Stimulated activated CD4-positive, alpha-beta T cell treated with anti-CD3 and anti-CD28 coated beads, Interleukin-2, amount 100 ng/mL, for 48 hours (primary cell): Measurements from ENCODE around the gene IRX6.

Experiments used
- DNase-seq, 2 donors: peaks; one replicate each; pipeline ENCODE4 v3.0.0-alpha.2; 2020

Gene IRX6

GRCh38 chr16:55324285-55325079, 479 bp downstream of the IRX6 start:
- no peak for DNase-seq

DNA sequence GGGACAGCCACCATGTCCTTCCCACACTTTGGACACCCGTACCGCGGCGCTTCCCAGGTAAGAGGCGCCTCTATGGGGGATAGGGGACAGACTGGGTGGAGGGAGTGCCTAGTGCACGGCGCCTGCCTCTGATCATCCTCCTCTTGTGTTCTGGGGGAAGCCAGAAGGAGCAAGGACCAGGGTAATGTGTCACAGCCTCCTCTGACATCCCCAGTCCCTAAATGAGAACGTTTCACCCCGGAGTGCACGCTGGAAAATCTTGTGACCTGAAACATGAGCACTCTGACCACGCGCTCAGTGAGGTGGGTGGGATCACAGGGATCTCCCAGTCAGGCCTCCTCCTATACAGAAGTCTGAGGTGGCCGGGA, 1.1 kb downstream of the IRX6 start:
- DNase-seq = no peak

- no peak for DNase-seq
These were observed 1.6 kb downstream of the IRX6 start for GRCh38 chr16:55325458-55326109.

DNA sequence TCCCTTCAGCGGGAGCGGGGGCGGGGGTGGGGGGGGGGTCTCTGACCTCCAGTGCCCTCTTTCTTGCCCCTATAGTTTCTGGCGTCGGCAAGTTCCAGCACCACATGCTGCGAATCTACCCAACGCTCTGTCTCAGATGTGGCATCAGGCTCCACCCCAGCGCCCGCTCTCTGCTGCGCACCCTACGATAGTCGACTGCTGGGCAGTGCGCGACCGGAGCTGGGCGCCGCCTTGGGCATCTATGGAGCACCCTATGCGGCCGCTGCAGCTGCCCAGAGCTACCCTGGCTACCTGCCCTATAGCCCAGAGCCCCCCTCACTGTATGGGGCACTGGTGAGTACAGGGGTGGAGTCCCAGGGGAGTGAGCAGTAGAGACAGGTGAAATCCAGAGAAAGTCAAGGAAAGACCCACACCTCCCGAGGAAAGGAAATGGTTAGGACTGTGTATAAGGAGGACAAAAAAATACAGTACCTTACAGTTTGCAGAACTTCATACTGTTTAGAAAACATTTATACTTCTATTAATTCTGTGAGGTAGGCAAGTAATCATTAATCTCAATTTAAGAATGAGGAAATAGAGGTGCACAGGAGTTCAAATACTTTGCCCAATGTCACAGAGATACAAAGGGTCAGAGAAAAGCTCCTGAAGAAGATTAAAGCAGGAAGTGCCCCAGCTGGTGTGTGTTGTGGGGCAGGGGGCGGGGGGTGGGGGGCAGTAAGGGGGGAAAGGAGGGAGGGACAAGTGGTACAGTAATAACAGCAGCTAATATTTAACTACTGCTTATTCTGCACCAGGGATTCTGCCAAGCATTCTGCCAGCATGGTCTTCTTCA, 2.5 kb downstream of the IRX6 start:
- DNase-seq = no peak

DNA sequence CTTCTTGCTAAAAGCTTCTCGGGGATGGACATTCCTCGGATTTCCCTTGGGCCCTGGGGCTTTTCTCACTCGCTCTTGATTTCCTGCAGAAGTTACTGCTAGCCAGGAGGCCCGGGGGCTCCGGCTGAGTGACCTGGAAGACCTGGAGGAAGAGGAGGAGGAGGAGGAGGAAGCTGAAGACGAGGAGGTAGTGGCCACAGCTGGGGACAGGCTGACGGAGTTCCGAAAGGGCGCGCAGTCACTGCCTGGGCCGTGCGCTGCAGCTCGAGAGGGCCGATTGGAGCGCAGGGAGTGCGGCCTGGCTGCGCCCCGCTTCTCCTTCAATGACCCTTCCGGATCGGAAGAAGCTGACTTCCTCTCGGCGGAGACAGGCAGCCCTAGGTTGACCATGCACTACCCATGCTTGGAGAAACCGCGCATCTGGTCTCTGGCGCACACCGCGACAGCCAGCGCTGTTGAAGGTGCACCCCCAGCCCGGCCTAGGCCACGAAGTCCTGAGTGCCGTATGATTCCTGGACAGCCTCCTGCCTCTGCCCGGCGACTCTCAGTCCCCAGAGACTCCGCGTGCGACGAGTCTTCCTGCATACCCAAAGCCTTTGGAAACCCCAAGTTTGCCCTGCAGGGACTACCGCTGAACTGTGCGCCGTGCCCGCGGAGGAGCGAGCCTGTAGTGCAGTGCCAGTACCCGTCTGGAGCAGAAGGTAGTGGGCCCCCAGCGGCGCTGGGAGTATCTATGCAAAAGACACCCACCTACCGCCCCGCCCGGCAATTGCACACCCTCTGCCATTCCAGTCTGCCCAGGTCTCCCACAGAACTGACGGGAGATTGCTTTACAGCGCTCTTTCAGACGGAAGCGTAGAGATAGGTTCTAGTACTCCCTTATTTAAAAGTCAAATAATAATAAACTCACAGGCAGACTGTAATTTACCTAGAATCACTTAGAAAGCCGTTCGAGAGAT, 4.9 kb downstream of the IRX6 start:
- no peak for DNase-seq

GRCh38 chr16:55329791-55330428, 5.9 kb downstream of the IRX6 start:
- DNase-seq = no peak

DNA sequence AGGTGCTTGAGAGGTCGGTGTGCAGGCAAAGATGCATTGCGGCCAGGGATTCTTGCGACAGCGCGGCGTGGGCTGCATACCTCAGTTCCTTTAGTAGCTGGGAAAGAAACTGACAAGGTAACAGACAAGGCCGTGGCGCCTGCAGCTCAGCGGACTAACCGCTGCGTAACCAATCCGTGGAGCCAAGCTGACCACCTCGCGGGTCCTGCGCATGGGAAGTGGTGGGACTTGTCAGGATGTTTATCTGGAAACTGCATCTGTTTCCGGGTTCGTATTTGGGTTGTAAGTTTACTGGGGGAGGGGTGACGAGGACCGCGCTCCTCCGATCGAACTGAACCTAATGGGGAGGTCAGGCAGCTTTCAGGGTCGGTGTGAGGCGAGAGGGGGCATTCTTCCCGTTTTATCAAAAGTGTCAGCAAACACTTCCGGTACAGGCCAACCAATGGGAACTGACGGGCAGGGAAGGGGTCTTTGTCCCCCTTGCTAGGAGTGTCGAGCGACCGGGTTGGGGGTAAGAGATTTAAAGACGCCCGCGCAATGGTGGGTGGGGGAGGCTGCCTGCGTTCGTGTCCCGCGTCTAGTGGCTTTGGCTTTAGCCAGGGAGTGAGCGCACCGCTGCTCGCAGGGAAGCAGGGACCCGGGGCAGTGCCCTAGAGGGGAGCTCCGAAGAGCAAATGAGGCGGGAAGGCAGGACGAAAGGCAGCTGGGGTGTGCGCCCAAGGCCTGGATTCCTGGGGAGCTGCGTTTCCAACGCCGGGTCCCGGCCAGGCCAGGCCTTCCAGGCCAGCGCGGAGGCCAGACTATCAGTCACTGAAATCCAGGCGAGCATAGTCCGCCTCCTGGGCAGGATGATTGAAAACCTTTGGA, 7.0 kb downstream of the IRX6 start:
- no peak for DNase-seq

DNA sequence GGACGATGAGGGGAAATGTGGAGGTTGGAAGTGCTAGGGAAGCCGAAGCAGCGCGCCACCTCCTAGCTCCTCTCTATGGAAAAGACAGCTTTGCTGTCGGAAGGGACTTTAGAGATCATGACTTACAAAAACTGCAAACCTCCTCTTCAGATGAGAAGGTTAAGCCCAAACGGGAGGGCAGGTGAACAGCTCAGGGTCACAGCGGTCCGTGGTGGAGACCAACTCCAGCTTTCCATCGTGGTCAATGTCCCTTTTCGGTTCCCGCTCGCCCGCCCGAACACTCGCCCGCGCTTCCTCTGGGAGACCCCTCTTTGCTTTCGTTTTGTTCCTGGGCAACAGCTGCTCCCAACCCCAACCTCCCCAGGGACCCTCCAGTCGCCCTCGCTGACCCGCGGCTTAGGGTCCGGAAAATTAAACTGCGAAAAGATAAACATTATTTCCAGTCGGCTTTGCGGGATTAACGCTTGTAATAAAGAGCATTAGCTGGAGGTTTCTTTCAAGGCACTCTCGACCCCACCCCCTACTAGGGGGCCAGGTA, 7.7 kb downstream of the IRX6 start:
- DNase-seq = no peak

- no peak for DNase-seq
These were observed 9.7 kb downstream of the IRX6 start for GRCh38 chr16:55333684-55334083.

GRCh38 chr16:55338646-55339045, 14.6 kb downstream of the IRX6 start:
- no peak for DNase-seq

- DNase-seq = no peak
These were observed 16.4 kb downstream of the IRX6 start for GRCh38 chr16:55340445-55340844.

DNA sequence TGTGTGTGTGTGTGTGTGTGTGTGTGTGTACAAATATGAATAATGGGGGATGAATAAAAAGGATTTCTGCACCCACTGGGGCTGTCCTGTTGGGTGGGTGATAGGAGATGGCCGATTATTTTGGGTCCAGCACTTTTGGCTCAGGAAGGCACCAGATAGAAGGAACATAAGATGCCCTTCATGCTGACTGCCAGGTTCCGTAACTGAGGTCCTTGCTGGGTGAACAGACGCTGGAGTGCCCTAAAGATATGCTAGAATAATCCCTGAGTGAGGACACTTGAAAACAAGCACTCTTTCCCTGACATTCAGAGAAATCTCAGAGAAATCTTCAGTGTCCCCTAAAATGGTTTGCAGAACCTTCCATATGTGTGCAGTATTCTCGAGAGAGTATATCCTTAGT, 17.7 kb downstream of the IRX6 start:
- DNase-seq = no peak

DNA sequence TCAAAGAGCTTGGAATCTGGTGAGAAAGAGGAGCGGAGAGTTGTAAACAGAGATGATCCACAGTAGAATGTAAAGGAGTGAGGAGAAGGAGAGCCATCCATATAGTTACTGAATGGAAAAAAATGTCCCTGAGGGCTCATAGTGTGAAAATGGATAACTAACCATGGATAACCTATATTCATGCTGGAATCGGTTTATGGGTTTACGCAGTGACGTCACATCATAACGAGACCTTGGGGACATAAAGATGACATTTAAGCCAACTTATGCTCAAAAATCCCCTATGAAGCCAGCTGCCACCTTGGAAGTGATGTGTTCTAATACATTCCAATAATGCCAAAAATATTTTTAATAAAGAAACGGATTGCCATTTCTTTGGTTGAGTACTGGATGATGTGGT, 22.5 kb downstream of the IRX6 start:
- DNase-seq = no peak

DNA sequence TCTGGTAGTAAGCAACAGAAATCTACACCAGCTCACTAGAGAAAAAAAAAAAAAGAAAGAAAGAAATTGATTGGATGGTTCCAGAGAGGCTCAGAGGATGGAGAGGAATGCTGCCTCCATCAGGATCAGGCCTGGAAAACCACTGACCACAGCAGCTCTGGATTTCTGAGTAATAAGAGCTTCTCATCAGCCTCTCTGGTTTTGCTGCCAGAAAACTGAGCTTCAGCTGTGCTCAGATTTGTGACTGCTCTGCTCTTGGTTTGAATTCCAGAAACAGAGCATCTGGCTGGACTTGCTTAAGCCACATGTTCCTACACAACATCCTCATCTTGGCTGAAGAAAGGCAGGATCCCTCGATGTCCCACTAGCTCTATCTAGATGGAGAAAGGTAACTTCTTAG, 25.9 kb downstream of the IRX6 start:
- no peak for DNase-seq

GRCh38 chr16:55350984-55351383, 27.0 kb downstream of the IRX6 start:
- DNase-seq = no peak

DNA sequence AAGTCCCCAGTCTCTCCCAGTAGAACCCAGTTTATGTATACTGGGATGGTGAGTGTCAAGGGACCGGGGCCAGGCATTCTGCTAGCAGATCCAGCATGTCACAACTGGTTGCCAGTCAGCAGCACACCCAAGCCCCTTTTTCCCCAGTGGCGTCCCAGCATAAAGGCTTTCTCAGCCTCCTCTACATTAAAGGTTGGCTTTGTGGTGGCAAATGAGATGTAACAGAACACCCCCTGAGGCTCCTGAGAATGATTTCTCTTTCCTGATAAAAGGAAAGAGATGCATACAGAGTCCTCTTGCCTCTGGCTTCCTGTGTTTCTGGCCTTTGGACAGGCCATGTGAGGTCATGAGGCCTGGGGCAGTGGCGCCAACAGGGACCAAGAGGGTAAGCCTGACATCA, 27.9 kb downstream of the IRX6 start:
- DNase-seq = no peak

GRCh38 chr16:55357241-55357640, 33.2 kb downstream of the IRX6 start:
- no peak for DNase-seq

- no peak for DNase-seq
These were observed 35.9 kb downstream of the IRX6 start for GRCh38 chr16:55359946-55360345.

DNA sequence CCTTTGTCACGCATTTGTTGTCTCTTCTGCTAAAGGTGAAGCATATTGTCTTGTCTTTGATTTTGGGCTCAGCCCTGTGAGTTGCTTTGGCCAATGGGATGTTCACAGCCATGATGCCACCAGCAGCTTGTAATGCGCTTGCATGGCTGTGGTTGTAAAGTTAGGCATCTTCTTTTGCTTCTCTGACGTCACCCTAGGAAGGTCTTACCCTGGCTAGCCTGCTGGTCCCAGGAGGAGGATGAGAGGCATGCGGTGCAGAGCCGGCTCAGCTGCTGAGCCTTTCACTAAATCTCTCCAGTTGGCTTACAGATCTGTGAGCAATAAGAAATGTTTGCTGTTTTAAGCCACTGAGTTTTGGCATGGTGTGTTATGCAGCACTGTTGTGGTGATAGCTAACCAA, 40.8 kb downstream of the IRX6 start:
- DNase-seq = no peak

GRCh38 chr16:55367301-55367811, 43.4 kb downstream of the IRX6 start:
- DNase-seq = no peak
